ENCODE results near the gene GABBR2.
A peak's percentile ranks its signal among the peaks of the same experiment; 100 is the strongest.

GABBR2 gene

DNA sequence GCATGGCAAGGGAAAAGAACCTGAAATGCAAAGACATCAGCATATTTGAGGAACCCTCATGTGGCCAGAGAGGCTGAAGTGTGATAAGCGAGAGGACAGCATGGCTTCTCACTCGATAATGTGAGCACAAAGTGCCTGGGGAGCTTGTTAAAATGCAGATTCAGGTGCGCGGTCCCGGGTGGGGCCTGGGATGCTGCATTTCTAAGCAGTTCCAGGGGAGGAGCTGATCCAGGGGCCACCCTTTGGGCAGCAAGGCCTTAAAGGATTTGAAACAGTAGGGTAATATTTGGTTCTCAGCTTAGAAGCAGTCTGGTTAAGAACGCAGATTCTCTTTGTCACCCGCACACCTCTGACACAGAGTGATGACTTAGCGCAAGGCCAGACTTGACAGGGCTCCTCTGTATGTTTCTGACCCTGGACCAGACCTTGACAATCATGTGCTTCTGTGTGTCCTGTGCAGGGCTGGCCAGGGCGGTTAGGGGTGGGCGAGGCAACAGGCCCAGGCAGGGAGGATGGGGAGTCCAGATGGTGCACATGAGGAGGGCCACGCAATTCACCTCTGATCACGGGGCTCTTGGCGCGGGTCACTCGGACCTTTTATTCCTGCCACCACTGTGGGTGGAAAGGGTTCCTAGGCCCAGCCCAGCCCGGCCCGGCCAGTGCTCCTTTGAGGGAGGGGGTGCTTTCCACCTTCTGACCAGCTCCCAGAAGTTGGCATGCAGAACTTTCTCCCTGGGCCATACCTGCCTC, 390.5 kb downstream of the GABBR2 start:
- TF ChIP-seq, protein P1, sequence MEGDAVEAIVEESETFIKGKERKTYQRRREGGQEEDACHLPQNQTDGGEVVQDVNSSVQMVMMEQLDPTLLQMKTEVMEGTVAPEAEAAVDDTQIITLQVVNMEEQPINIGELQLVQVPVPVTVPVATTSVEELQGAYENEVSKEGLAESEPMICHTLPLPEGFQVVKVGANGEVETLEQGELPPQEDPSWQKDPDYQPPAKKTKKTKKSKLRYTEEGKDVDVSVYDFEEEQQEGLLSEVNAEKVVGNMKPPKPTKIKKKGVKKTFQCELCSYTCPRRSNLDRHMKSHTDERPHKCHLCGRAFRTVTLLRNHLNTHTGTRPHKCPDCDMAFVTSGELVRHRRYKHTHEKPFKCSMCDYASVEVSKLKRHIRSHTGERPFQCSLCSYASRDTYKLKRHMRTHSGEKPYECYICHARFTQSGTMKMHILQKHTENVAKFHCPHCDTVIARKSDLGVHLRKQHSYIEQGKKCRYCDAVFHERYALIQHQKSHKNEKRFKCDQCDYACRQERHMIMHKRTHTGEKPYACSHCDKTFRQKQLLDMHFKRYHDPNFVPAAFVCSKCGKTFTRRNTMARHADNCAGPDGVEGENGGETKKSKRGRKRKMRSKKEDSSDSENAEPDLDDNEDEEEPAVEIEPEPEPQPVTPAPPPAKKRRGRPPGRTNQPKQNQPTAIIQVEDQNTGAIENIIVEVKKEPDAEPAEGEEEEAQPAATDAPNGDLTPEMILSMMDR (IDR thresholded peaks at IDR 0.05; ENCODE audit: borderline replicate concordance, insufficient read depth, low read depth, low read length): no peak
- no peak overlapping the region for H3K4me3 ChIP-seq (ENCODE audit: low read depth, low read length)

DNA sequence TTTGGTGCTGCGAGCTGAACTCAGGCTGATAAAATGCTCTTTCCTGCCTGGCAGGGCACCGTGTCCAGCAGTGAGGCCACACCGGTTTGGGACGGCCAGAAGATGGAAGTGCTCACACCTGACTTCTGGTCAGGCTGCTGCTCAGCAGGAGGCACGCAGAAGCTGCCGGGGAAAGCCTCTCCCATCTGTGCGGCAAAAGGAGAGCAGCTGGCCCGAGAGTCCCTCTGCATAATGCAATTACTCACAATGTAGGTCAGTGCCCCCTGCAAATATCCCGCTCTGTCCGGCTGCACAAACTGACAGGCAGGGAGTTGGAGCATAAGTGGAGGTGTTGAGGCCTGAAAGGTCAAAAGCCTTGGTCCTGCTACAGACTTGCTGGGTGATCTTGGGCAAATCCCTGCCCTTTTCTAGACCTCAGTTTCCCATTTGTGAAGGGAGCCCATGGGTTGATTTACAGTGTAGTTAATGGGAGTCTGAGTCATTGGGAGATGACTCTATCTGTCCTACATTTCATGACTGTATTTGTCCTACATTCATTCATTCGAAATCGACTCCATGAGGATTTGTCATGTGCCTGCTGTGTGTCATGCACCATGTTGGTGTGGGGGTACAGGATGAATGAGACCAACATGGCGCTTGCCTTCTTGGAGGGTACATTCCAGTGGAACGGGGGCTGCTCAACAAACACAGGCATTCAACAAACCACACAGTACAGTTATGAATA, 391.4 kb downstream of the GABBR2 start:
- H3K4me3 ChIP-seq (ENCODE audit: low read depth, low read length): no peak overlapping the region
- TF ChIP-seq, protein P1 (IDR thresholded peaks at IDR 0.05; ENCODE audit: borderline replicate concordance, insufficient read depth, low read depth, low read length): no peak

DNA sequence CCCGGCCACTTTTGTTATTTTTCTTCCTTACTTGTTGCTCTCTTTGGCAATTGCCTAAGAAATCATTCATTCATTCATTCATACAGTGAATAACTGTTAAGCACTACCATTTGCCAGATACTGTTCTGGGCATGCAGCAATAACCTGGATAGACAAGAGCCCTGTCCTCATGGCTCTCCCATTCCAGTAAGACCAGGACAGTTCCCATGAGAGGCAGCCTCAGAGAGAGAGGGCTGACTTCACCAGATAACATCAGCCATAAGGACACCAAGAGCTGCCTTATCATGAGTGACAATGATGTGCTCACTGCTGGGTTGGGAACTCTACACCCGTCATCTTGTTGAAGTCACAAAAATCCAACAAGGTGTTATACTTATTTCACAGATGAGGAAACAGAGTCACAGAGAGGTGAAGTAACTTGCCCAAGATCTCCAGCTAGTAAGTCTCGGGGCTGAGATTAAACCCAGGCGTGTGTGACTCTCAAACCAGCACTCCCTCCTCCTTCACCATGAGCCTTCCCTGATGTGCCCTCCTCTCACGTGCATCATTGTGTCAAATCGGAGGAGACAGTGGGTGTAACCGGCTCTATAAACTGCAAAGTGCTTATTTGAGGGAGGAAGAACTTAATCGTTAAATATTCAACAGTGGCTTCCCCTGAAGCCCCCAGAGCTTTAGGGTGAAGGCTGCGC, 392.1 kb downstream of the GABBR2 start:
- H3K4me3 ChIP-seq (ENCODE audit: low read depth, low read length): no peak overlapping the region
- TF ChIP-seq, protein P1 (IDR thresholded peaks at IDR 0.05; ENCODE audit: borderline replicate concordance, insufficient read depth, low read depth, low read length): no peak

DNA sequence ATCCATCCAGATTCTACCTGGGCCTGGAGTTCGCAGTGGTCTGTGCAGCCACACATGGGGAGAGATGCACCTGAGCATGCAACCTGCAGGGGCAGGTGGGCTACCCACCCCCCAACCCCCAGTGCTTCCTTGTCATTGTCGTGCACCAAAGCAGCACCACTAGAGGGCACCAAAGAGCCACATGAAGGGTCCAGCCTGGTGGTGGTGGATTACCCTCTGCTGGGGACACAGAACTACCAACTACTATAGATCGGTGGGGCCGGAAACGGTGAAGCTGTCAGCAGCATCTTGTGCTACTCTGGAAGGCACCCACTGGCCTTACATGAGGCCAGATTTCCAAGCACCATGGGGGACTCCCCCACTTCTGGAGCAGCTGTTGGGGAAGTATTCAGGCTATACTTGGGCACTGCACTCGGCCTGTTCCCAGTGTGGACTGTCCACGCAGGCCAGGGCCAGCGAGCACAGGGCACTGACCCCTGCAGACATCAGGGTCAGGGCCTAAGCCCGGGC, 393.1 kb downstream of the GABBR2 start:
- H3K4me3 ChIP-seq (ENCODE audit: low read depth, low read length): no peak overlapping the region
- TF ChIP-seq, protein P1 (IDR thresholded peaks at IDR 0.05; ENCODE audit: borderline replicate concordance, insufficient read depth, low read depth, low read length): peak; percentile 94

DNA sequence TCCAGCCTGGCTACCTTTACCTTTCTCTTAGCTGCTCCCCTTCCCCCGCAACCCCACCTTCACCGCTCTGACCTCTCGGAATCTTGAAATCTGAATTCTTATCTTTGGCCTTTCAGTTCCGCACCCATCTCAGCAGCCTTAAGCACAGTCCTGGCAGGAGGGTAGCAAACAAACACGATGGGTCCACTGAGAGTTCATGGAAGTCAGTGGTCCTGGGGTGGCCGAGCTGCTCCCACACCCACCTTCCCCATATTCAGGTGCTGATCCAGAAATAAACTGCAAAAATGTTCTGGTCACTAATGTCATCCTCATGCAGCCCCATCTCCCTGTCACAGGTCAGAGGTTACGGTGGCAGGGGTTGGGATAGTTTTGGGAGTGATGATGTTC, 393.7 kb downstream of the GABBR2 start:
- TF ChIP-seq, protein P1 (IDR thresholded peaks at IDR 0.05; ENCODE audit: borderline replicate concordance, insufficient read depth, low read depth, low read length): no peak
- H3K4me3 ChIP-seq (ENCODE audit: low read depth, low read length): no peak overlapping the region

DNA sequence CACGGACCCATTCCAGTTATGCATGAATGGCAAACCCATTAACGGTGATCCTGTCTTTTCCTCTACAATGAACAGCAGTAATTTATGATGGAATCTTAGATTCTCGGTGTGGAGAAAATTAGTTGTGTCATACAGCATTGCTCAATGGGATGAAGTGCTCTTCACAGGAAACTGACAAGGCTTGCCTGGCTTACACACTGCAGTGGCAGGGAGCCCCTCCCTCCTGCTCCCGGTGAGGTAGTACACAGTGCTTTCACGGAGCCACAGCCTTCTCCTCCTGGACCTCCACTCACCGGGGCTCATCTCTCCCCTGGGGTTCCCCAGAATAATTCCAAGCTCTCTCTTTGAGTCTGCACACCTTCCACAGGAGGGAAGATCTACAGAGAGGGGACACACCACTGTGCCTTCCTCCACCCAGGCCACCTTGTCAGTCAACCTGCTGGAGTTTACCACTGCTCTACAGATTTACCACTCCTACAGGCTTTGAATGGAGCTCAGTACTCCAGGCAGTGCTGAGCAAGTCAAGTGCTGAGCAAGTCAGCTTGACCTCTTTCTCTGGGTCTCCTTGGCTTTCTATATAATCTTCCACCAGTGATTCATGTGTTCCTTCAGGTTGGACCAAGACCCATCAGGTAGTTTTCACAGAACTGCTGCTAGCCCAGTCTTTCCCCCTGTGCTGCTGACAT, 394.2 kb downstream of the GABBR2 start:
- H3K4me3 ChIP-seq (ENCODE audit: low read depth, low read length): no peak overlapping the region
- TF ChIP-seq, protein P1 (IDR thresholded peaks at IDR 0.05; ENCODE audit: borderline replicate concordance, insufficient read depth, low read depth, low read length): no peak

All from GM12875 (cell line).